HTERT RPE-1 (cell line): Measurements from ENCODE around the gene PRDM5.

Experiments
- in situ Hi-C: fragments of 300-500 bp; cut with MboI; formaldehyde crosslinking; loops from 4 replicates; pipeline ENCODE4 v1.14.3; 2020; ENCODE audit warnings: low sequenced_read_pairs

PRDM5 gene

GRCh38 chr4:120824946-120825345 lies 97.6 kb downstream of the PRDM5 start:
- in situ Hi-C loops, result no loop called here

- in situ Hi-C loops, result no loop called here
Measured at GRCh38 chr4:120821977-120822376, 100.5 kb downstream of the PRDM5 start.

GRCh38 chr4:120821029-120821428 lies 101.5 kb downstream of the PRDM5 start:
- in situ Hi-C loops, result no loop called here

DNA sequence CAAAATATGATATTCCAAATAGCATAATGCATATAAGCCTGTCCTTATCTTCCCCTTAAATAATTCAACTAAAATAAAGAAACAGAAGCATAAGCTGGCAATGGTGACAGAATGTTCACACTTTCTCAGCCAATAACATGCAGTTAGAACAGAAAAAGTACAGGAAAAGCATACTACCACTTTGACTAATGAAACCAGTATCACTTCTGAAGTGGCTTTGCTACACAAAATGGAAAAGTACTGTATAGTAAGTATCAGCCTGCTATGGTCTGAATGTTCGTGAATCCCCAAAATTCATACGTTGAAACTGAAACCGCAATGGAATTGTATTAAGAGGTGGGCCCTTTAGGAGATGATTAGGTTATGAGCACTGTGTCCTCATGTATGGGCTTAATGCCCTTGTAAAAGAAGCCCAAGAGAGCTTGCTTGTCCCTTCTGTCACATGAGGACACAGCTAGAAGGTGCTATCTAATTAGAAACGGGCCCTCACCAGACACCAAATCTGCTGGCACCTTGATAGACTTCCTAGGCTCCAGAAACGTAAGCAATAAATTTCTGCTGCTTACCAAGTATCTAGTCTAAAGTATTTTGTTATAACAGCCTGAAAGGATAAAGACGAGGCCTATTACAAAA lies 102.6 kb downstream of the PRDM5 start:
- in situ Hi-C loops, result no loop called here

DNA sequence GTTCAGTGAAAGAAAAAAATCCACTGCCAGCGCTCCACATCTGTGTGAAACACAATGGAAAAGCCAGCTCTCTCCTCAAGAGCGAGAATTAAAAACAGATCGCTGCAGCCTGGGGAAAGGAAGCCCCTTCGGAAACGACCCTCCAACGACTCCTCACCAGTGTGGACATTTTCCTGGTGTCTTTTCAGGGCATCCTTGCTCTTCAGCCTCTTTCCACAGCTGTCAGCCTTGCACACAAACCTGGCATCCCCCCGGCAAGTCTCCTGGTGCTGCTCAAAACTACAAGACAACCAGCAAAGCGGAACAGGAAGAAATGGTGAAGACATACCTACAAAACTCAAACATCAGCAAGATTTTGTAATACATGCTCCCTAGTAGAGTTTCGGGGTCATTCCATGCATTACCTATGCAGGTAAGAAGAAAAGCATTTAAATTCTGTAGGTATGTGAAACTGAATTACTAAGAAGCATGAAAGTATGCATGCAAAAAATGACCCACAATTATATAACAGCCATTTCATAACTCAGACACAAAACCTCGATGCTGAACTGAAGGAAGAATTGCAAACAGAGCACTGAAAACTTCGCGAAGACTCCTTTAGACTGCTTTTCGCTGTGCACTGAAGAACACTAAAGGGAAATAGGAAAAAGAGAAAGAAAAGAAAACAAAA lies 106.1 kb downstream of the PRDM5 start:
- in situ Hi-C loops, result no loop called here

DNA sequence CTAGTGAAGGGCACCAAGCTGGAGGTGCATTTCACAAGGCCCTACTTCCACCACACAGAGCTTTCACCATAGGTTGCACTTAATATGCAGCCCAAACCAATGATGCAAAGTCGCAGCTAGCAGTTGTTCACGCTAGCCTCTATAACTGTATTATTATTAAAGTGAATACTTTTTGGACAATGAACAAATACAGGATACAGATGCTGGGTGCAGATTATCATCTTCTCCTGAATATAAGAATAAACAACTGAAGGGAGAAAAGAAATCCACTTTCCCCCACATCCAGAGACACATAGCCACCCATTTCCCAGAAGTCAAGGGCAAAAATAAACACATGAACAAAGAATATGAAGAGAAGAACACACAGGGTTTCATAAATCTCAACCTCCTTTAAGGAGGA lies 107.2 kb downstream of the PRDM5 start:
- in situ Hi-C loops, result no loop called here

GRCh38 chr4:120814886-120815285 lies 107.6 kb downstream of the PRDM5 start:
- in situ Hi-C loops, result no loop called here

GRCh38 chr4:120812216-120812615 lies 110.3 kb downstream of the PRDM5 start:
- in situ Hi-C loops, result no loop called here

DNA sequence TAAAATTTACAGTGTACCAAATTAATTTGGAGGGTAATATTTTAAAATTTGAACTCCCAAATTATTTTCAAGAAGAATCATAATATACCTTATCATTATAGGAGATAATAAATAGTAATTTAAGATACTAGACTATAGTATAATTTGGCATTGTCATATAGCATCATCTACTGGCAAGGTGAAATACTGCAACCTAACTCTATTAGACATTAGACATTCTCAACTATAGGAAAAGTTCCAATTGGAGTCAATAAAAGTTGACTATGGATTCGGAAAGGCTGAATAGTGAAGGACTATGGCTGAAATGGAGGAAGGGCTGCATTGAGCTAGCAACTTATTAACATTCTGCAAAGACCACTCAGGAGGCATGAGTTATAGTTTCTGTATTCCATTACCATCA lies 113.0 kb downstream of the PRDM5 start:
- in situ Hi-C loops, result no loop called here

DNA sequence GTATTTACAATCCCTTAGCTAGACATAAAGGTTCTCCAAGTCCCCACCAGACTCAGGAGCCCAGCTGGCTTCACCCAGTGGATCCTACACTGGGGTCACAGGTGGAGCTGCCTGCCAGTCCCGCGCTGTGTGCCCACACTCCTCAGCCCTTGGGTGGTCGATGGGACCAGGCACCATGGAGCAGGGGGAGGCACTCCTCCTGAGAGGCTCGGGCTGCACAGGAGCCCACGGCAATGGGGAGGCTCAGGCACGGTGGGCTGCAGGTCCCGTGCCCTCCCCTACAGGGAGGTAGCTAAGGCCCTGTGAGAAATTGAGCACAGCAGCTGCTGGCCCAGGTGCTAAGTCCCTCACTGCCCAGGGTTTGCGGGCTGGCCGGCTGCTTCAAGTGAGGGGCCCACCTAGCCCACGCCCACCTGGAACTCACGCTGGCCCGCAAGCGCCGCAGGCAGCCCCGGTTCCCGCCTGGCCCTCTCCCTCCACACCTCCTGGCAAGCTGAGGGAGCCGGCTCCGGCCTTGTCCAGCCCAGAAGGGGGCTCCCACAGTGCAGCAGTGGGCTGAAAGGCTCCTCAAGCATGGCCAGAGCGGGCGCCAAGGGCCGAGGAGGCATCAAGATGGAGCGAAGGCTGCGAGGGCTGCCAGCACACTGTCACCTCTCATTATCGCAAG lies 113.9 kb downstream of the PRDM5 start:
- in situ Hi-C loops, result no loop called here

DNA sequence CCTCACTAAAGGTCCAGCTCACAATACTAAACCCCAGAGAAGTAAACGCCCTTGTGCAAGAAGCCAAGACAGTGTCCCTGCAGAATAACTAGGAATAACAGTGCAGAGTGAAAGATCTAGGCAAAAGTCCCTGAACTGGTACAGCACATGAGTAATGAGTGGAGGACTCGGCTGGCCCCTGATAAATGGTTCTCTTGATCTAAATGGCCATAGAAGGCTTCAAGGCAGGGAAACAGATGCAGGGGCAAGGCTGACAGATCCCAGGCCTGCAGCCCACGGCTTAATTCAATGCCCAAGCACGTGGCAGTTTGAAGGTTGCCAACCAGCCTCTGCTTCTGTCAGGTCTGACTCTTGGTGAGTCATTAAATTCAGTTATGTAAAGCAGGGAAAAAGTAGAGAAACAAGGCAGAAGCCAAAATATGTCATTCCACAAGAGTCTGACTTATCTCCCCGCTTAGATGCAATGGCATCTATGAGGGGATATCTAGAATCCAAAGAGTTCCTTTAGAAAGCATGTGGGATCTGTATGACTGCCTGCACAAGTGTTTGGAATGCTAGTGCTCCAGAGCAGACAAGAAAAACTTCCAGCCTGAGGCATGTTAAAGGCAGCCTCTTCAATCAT lies 121.3 kb downstream of the PRDM5 start:
- in situ Hi-C loops, result no loop called here

DNA sequence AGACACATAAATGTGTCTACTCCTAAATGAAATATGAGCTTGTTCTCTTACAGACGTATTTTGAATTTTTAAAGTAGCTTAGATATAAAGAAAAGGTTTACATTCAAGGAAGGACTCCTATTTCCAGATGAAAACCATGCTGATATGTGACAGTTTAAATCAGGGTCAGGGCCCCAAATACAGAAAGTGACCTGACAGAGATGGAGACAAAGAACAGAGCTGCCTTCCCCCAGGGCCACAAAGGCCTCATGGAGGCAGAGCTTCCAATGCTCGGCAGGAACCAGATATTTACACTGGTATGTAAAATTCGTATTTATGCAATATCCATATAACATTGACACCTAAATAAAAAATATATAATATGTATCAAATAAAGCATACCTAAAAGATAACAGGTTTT lies 124.0 kb downstream of the PRDM5 start:
- in situ Hi-C loops, result no loop called here

GRCh38 chr4:120796271-120796670 lies 126.3 kb downstream of the PRDM5 start:
- in situ Hi-C loops, result no loop called here

DNA sequence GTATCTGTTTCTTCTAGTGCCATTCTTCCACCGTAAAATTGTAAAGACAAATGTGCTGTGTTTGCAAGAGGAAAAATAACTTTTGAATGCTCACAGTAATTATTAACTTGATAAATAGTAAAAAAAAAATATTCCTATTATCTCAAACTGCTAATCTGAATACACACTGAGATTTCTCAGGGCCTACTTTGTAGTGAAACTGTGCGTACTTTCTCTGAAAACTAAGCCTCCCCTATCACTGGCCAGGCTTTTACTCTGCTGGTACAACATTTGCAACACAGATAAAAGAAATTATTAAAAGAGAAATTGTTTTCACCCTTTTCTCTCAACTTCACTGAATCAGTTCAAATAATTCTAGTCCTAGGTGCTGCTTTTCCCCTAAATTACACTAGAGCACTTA lies 137.3 kb downstream of the PRDM5 start:
- in situ Hi-C loops, result no loop called here

GRCh38 chr4:120777459-120777858 lies 145.1 kb downstream of the PRDM5 start:
- in situ Hi-C loops, result no loop called here

DNA sequence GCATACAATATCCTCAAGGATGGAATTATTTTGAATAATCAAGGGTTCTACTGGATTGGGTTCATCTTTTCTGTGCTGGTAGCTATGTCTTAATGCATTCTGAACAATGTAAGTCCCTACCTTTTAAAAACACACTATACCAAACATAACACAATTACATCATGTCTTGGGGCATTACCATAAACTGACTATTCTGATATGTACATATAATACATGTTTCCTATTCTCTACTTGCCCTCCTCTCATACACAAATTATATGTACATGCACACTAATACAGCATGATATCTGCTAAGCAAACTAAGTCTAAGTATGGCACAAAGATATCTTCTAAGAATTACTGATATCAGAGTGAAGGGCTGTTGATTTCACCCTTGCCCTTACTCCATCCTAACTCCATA lies 147.1 kb downstream of the PRDM5 start:
- in situ Hi-C loops, result no loop called here

DNA sequence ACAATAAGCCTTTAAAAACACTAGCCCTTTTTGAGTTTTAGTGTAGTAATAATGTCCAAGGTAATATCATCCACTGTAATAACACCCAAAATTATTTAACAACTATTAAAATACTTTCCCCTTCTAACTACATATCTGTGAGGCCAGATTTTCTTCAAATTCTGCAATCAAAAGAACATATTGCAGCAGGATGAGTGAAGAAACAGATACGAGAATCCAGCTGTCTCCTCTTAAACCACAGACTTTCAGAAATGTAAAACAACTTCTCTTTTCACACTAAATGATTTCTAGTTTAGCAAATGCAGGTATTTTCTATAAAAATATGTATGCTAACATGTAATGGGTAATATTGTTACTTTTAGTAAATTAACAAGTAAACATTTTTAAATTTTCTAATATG lies 148.9 kb downstream of the PRDM5 start:
- in situ Hi-C loops, result no loop called here

- in situ Hi-C loops, result no loop called here
Measured at GRCh38 chr4:120771907-120772306, 150.6 kb downstream of the PRDM5 start.

DNA sequence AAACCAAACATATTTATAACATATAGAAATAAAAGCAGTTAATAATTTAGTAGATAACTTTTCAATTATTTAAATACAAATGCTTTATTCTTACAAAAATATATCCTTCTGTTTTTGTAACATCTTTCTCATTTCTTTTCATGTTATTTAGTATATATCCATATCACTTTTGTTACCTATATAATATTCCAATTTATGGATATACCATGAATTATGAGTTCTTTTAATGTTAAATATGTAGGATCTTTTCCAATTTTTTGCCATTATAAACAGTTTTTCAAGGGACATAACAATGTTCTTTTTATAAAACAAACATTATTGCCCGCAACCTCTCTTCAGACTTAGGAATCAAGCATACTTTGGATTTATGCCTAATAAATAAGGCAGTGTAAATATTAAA lies 151.6 kb downstream of the PRDM5 start:
- in situ Hi-C loops, result no loop called here

DNA sequence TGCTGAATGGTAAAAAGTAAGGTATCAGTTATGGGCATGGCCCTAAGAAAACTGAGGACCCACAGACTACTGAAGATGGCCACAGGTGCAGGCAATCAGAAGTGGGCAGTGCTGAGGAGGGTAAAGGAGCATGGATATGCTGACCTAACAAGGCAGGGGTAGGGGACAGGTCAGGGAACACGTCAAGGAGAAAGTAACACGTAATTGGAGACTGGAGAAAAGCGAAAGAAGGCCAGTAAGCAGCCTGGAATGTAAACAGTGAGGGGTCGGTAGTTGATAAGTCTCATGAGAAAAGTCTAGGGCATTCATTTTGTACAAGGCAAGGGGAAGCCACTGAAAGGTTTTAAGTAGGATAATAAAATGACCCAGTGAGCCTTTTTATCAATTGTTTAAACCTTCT lies 153.3 kb downstream of the PRDM5 start:
- in situ Hi-C loops, result no loop called here

- in situ Hi-C loops, result no loop called here
Measured at GRCh38 chr4:120765260-120765680, 157.3 kb downstream of the PRDM5 start.

GRCh38 chr4:120763650-120764049 lies 158.9 kb downstream of the PRDM5 start:
- in situ Hi-C loops, result no loop called here
